ENCODE results near the gene SLC6A7.

Gene SLC6A7

DNA sequence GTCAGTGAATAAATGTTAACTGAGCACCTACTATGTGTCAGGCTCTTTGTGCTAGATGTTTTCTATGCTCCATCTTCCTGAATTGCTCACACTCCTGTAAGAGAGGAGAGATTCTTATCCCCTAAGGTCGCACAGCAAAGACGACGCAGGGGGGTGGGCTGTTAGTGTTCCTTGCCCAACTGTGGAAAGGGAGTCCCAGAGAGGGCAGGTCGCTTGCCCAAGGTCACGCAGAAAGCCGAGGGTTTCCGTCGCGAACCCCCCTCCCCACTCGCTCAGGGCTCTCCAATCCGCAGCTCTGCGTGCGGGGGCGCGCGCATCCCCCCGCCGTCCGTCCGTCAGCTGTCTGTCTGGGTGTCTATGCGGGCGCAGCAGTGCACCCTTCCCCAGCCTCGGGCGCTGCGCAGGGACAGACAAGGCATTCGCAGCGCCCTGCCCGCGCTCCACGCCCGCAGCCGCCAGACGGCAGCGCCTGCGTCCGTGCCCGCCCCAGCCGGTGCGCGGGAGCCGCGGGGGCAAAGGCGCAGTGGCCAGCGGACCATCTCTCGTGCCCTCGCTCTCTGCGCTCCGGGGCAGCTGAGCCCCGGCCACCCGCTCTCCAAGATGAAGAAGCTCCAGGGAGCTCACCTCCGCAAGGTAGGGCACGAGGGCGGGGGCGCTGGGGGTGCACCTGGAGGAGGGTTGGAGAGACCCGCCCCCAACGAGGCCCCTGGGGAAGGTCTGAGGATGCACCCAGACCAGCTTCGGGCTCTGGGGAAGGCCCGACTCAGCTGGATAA is at the start of gene SLC6A7:
SLC6A7 (plus strand) TSS at position 335 of the 775 bp plus-strand sequence; CDS start at position 601, 266 bp downstream.
- H3K79me2 ChIP-seq, result no peaks in the 10 kb centered on the region
- H3K9ac ChIP-seq, result no peak within 1 kb of the TSS
- no peak within 1 kb of the TSS for H3K27ac ChIP-seq
- no peak within 1 kb of the TSS for H3K4me3 ChIP-seq (ENCODE audit: low read depth, low read length)
- H3K27me3 ChIP-seq (ENCODE audit: control insufficient read depth, insufficient read depth, low read length), result peaks cover 10% of the 10 kb centered on the region
- no peaks in the 10 kb centered on the region for H3K36me3 ChIP-seq (ENCODE audit: control insufficient read depth, insufficient read depth, low read length)
- no peaks in the 10 kb centered on the region for H3K9me3 ChIP-seq (ENCODE audit: control insufficient read depth, low read length)
- H3K4me2 ChIP-seq (ENCODE audit: low read length), result peak within 1 kb of the TSS; percentile 20
- TF ChIP-seq CTCF (IDR thresholded peaks at IDR 0.05), result no peak
- peaks cover 3% of the 10 kb centered on the region for H3K4me1 ChIP-seq
- no peak within 1 kb of the TSS for H2AFZ ChIP-seq

DNA sequence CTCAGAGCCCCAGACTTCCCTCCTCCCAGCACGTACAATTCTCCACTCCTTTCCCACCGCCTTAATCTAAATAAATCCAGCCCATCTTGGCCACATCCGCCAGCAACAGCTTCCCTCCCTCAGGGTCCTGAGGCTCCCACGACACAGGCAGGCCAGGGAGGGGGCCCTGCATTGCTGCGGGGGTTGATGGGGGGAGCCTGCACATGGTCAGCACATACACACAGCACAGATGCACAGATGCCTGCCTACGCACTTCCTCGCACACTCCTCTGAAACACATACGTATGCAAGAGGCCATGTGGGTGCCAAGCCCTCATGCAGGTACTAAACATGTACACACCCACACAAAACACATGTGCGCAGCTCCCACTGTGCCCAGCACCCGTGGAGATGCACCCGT is 49.0 kb upstream of the SLC6A7 start:
- Histone ChIP-seq H3K27me3 (ENCODE audit: control insufficient read depth, insufficient read depth, low read length) (no peaks in the 10 kb centered on the region), H3K4me1 (no peaks in the 10 kb centered on the region), H3K4me3 (ENCODE audit: low read depth, low read length) (no peak overlapping the region), H3K9me3 (ENCODE audit: control insufficient read depth, low read length) (no peaks in the 10 kb centered on the region), H2AFZ (no peak overlapping the region), H3K4me2 (ENCODE audit: low read length) (no peak overlapping the region), H3K79me2 (no peaks in the 10 kb centered on the region), H3K36me3 (ENCODE audit: control insufficient read depth, insufficient read depth, low read length) (no peaks in the 10 kb centered on the region), H3K27ac (peak overlapping the region; percentile 18), H3K9ac (no peak overlapping the region)
- no peak for TF ChIP-seq CTCF (IDR thresholded peaks at IDR 0.05)

DNA sequence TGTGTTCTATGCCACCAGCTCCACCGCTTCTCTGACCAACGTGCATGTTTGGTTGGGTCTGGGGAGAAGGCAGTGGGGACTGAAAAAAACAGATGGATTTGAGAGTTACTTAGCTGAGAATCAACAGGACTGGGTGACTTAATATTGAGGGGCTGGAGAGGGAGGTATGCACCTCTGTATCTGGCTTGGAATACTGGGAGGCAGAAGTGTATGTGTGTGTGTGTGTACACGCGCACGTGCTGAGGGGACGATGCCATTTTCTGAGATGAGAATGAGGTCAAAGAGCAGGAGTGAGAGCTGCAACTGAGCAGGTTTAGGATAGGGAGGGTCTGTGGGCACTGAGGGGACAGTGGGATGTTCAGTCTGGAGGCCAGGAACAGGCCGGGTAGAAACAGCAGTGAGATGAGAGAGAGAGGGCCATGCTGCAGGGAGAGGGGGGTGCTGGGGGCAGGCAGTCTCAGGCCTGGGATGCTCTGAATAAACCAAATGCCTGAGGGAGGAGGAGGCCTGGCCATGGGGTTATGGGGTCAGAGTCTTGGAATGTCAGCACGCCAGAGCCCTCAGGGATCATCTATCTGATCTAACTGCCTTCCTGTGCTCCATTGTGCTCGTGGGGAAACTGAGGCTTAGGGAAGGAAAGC is 48.2 kb upstream of the SLC6A7 start:
- no peaks in the 10 kb centered on the region for H3K4me1 ChIP-seq

DNA sequence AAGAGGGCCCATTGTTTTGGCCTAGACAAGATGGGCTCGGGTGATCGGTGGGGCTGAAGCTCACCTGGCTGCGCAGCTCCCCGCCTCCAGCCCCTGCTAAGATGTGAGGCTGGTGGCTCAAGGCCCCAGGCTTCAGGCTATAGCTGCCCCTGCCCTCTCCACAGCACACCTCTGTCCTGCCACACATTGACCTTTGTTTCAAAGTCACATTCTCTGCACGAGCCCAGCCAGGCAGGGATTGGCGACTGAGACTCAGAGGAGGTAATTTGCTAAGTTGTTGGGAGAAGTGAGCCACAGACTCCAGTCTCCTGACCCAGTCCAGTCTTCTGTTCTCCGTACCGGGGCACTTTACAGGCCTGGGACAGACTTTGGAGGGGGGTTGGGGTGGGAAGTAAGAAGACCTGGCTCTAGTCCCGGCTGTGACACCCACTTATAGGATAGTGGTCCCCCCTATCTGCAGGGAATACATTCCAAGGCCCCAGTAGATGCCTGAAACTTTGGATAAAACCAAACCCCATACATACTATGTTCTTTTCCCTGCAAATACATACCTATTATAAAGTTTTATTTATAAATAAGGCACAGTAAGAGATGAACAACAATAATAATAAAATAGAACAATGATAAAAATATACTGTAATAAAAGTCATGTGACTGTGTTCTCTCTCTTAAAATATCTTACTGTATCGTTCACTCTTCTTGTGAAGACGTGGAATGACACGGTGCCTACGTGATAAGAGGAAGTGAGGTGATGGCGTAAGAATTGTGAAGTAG is 47.5 kb upstream of the SLC6A7 start:
- H3K9ac ChIP-seq, result no peak overlapping the region
- no peak for TF ChIP-seq CTCF (IDR thresholded peaks at IDR 0.05)
- no peaks in the 10 kb centered on the region for H3K4me1 ChIP-seq

More for the DNA sequence above, 48.2 kb upstream of the SLC6A7 start:
- Histone ChIP-seq H3K4me3 (ENCODE audit: low read depth, low read length) (no peak overlapping the region), H3K27ac (no peak overlapping the region), H3K36me3 (ENCODE audit: control insufficient read depth, insufficient read depth, low read length) (no peaks in the 10 kb centered on the region), H2AFZ (no peak overlapping the region), H3K79me2 (no peaks in the 10 kb centered on the region), H3K27me3 (ENCODE audit: control insufficient read depth, insufficient read depth, low read length) (no peaks in the 10 kb centered on the region), H3K9me3 (ENCODE audit: control insufficient read depth, low read length) (no peaks in the 10 kb centered on the region), H3K9ac (no peak overlapping the region), H3K4me2 (ENCODE audit: low read length) (no peak overlapping the region)
- TF ChIP-seq CTCF (IDR thresholded peaks at IDR 0.05), result no peak

More for the DNA sequence above, 47.5 kb upstream of the SLC6A7 start:
- H3K27me3 ChIP-seq (ENCODE audit: control insufficient read depth, insufficient read depth, low read length), result no peaks in the 10 kb centered on the region
- H3K4me2 ChIP-seq (ENCODE audit: low read length), result no peak overlapping the region
- H3K36me3 ChIP-seq (ENCODE audit: control insufficient read depth, insufficient read depth, low read length), result no peaks in the 10 kb centered on the region
- H3K79me2 ChIP-seq, result no peaks in the 10 kb centered on the region
- H2AFZ ChIP-seq, result no peak overlapping the region
- no peaks in the 10 kb centered on the region for H3K9me3 ChIP-seq (ENCODE audit: control insufficient read depth, low read length)
- peak overlapping the region; percentile 29 for H3K27ac ChIP-seq
- no peak overlapping the region for H3K4me3 ChIP-seq (ENCODE audit: low read depth, low read length)

Data from parathyroid adenoma (tissue), 2 donors.